ENCODE measurements around the gene RAB31.

GRCh38 chr18:9696112-9696511 is 12.0 kb upstream of the RAB31 start:
- TF ChIP-seq CTCF (IDR thresholded peaks at IDR 0.05): no peak
- no peak for TF ChIP-seq POLR2AphosphoS5 (IDR thresholded peaks at IDR 0.05)

Data from upper lobe of left lung (tissue), 4 donors.